ENCODE measurements around the gene CTRB2. TPM values are rescaled to one million over a fixed set of nuclear protein-coding genes. Genes with fewer than 3 reads are reported as not detected.
"Not testable (repeated sequence)": the region's sequence is repeated elsewhere in the genome, so short reads cannot be mapped to it uniquely, and the experiment has no call there.

The CTRB2 gene
- total RNA-seq, 3 donors from 2014 or later: not detected

DNA sequence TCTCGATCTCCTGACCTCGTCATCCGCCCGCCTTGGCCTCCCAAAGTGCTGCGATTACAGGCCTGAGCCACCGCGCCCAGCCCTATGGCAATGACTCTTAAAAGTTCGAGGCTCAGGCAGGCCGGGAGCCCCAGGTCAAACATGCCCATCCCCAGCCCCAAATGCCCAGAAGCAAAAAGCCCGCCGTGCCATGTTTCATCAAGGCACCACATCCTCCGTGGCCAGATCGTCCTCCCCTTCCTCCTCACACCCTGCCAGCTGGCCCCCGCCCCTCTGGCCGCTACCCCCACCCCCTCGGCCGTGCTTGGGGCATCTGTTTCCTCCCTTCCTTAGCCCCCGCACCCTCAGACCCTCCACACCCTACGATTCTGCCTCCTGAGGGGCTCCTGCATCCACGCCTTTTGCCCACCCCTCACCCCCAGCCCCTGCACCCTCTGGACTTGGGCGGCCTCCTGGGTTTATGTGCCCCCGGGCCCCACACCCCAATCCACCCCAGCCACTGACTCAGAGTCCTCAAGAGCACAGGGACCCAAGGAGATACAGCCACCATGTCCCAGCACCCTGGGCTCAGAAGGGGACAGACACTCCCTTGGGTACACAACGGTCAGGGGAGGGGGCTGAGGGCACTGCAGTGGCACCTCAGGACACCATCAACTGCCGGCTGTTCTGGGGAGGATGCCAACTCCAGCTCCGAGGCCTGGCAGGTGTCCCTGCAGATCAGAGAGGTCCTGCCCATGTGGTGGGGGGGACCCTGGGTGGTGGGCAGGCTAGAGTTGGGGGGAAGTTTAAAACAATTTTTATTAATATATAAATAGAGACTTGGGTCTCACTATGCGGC lies 18.9 kb upstream of the CTRB2 start:
- Histone ChIP-seq H3K36me3 (no peaks in the 10 kb centered on the region), H3K4me3 (no peak overlapping the region), H3K27me3 (peaks cover 0 to 11% of the 10 kb centered on the region in 2 donors)

GRCh38 chr16:75225092-75225491 lies 18.1 kb upstream of the CTRB2 start:
- Histone ChIP-seq H3K27me3 (peaks cover 0 to 11% of the 10 kb centered on the region in 2 donors), H3K36me3 (no peaks in the 10 kb centered on the region), H3K27ac (no peak overlapping the region), H3K4me3 (no peak overlapping the region), H3K4me1 (no peaks in the 10 kb centered on the region), H3K9me3 (no peaks in the 10 kb centered on the region)
- DNase-seq (ENCODE audit: low spot score in 2 of 2): no peak
- intact Hi-C loops (cut with DNase I; ENCODE audit: low total_unique reads): no loop called here
- TF ChIP-seq POLR2AphosphoS5 (IDR thresholded peaks at IDR 0.05) (no peak), CTCF (IDR thresholded peaks at IDR 0.05) (no peak), POLR2A (IDR thresholded peaks at IDR 0.05) (no peak)

More for the DNA sequence above, 18.9 kb upstream of the CTRB2 start:
- TF ChIP-seq POLR2AphosphoS5 (IDR thresholded peaks at IDR 0.05): no peak
- TF ChIP-seq CTCF (IDR thresholded peaks at IDR 0.05): no peak
- no peak for TF ChIP-seq POLR2A (IDR thresholded peaks at IDR 0.05)
- H3K4me1 ChIP-seq: no peaks in the 10 kb centered on the region
- no peak for DNase-seq (ENCODE audit: low spot score in 2 of 2)
- H3K9me3 ChIP-seq: no peaks in the 10 kb centered on the region
- no peak overlapping the region for H3K27ac ChIP-seq
- intact Hi-C loops (cut with DNase I; ENCODE audit: low total_unique reads): no loop called here

DNA sequence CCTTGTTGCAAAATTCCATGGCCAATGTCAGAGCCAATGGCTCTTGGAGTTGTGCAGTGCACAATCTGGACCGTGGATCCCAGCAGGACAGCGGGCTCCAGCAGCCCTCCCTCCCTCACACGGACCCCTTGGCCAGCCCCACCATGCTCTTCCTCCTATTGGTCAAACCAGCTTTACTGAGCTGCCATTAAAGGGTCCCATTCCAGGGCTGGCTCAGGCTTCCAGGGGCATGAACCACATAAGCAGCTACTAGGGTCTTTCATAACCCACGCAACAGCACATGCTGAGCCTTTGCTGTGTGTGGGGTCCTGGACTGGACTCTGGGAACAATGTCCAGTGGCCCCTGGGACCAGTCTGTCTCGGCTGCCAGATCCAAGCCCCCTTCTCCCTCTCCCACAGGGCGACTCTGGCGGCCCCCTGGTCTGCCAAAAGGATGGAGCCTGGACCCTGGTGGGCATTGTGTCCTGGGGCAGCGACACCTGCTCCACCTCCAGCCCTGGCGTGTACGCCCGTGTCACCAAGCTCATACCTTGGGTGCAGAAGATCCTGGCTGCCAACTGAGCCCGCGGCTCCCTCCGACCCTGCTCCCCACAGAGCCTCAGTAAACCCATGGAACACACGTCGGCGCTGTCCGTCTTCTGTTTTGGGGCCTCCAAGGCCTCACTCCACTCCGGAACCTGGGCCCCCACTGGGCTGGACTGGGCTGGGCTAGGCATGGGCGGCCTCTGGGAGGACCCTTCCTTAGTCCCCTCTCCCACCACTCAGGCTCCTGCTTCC lies 17.5 kb upstream of the CTRB2 start:
- Histone ChIP-seq H3K4me3 (no peak overlapping the region), H3K27me3 (peaks cover 0 to 11% of the 10 kb centered on the region in 2 donors), H3K9me3 (no peaks in the 10 kb centered on the region), H3K4me1 (no peaks in the 10 kb centered on the region), H3K36me3 (no peaks in the 10 kb centered on the region), H3K27ac (no peak overlapping the region)
- intact Hi-C loops (cut with DNase I; ENCODE audit: low total_unique reads): no loop called here
- DNase-seq (ENCODE audit: low spot score in 2 of 2): no peak
- TF ChIP-seq POLR2AphosphoS5 (IDR thresholded peaks at IDR 0.05): no peak

GRCh38 chr16:75223129-75223528 lies 16.2 kb upstream of the CTRB2 start:
- H3K9me3 ChIP-seq; DNase-seq (ENCODE audit: low spot score in 2 of 2); intact Hi-C loops (cut with DNase I; ENCODE audit: low total_unique reads); H3K4me1 ChIP-seq; H3K4me3 ChIP-seq; H3K27ac ChIP-seq; H3K36me3 ChIP-seq: not testable (repeated sequence)
- H3K27me3 ChIP-seq: peaks cover 0 to 11% of the 10 kb centered on the region in 2 donors

DNA sequence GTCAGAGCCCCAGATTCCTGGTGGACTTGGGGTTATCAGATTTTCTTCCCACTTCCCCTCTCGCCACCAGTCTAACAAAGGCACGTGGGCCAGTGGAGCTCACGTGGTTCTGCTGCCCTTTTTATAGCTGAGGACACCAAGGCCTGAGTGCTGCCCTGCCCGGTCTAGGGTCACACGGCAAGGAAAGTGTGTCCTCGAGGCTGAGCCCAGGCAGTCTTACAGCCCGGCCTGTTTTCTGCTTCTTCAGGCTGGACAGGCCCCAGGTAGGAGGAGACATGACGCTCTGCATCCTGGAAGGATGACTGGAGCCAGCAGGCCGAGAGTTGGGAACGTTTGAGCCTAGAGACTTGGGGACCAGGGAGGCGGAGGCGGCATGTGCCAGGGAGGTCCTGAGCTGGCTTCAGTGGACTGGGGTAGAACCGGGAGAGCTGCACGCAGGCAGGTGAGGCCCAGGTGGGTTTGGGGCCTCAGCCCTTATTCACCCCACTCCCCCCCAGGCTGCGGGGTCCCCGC lies 15.4 kb upstream of the CTRB2 start:
- H3K4me1 ChIP-seq: no peaks in the 10 kb centered on the region
- no peaks in the 10 kb centered on the region for H3K36me3 ChIP-seq
- no peak overlapping the region for H3K4me3 ChIP-seq
- intact Hi-C loops (cut with DNase I; ENCODE audit: low total_unique reads): no loop called here
- H3K9me3 ChIP-seq: no peaks in the 10 kb centered on the region
- H3K27ac ChIP-seq: no peak overlapping the region
- DNase-seq (ENCODE audit: low spot score in 2 of 2): no peak
- peaks cover 0 to 11% of the 10 kb centered on the region in 2 donors for H3K27me3 ChIP-seq
- TF ChIP-seq CTCF (IDR thresholded peaks at IDR 0.05) (no peak), POLR2AphosphoS5 (IDR thresholded peaks at IDR 0.05) (no peak), POLR2A (IDR thresholded peaks at IDR 0.05) (no peak)

- intact Hi-C loops (cut with DNase I; ENCODE audit: low total_unique reads): no loop called here
- no peaks in the 10 kb centered on the region for H3K4me1 ChIP-seq
- no peak overlapping the region for H3K27ac ChIP-seq
- peaks cover 0 to 6% of the 10 kb centered on the region in 2 donors for H3K27me3 ChIP-seq
- H3K4me3 ChIP-seq: no peak overlapping the region
- no peak for DNase-seq (ENCODE audit: low spot score in 2 of 2)
- H3K36me3 ChIP-seq: no peaks in the 10 kb centered on the region
- no peaks in the 10 kb centered on the region for H3K9me3 ChIP-seq
- TF ChIP-seq CTCF (IDR thresholded peaks at IDR 0.05) (no peak), POLR2A (IDR thresholded peaks at IDR 0.05) (no peak), POLR2AphosphoS5 (IDR thresholded peaks at IDR 0.05) (no peak)
Measured at GRCh38 chr16:75219838-75220237, 12.9 kb upstream of the CTRB2 start.

Data from breast epithelium (tissue), 4 donors.